ENCODE results near the gene DOCK2. TPM values are rescaled to one million over a fixed set of nuclear protein-coding genes. Genes with fewer than 3 reads are reported as not detected.

Gene DOCK2
- total RNA-seq, 4 donors from 2014 or later = 2.0 to 17.4 (median 7.5) TPM

GRCh38 chr5:169695919-169696490, 58.9 kb downstream of the DOCK2 start:
- Histone ChIP-seq H3K4me1 (no peaks in the 10 kb centered on the region), H3K36me3 (no peaks in the 10 kb centered on the region), H3K9me3 (no peaks in the 10 kb centered on the region), H3K27me3 (no peaks in the 10 kb centered on the region), H3K4me3 (no peak overlapping the region), H3K27ac (no peak overlapping the region)
- no peak for TF ChIP-seq POLR2A (IDR thresholded peaks at IDR 0.05)
- DNase-seq = no peak
- intact Hi-C loops (cut with DNase I; ENCODE audit: low total_unique reads) = no loop called here

GRCh38 chr5:169696621-169697510, 59.8 kb downstream of the DOCK2 start:
- H3K36me3 ChIP-seq = no peaks in the 10 kb centered on the region

GRCh38 chr5:169697511-169697890, 60.4 kb downstream of the DOCK2 start:
- no peak for DNase-seq
- no peak overlapping the region for H3K4me3 ChIP-seq
- TF ChIP-seq POLR2A (IDR thresholded peaks at IDR 0.05) = no peak
- no peak for TF ChIP-seq CTCF (IDR thresholded peaks at IDR 0.05)
- H3K9me3 ChIP-seq = no peaks in the 10 kb centered on the region
- H3K36me3 ChIP-seq = no peaks in the 10 kb centered on the region
- no peak overlapping the region for H3K27ac ChIP-seq
- no peaks in the 10 kb centered on the region for H3K27me3 ChIP-seq
- intact Hi-C loops (cut with DNase I; ENCODE audit: low total_unique reads) = no loop called here
- no peaks in the 10 kb centered on the region for H3K4me1 ChIP-seq

More at GRCh38 chr5:169696621-169697510, 59.8 kb downstream of the DOCK2 start:
- no peak for DNase-seq
- Histone ChIP-seq H3K9me3 (no peaks in the 10 kb centered on the region), H3K27ac (no peak overlapping the region), H3K4me1 (no peaks in the 10 kb centered on the region), H3K27me3 (no peaks in the 10 kb centered on the region), H3K4me3 (no peak overlapping the region)
- intact Hi-C loops (cut with DNase I; ENCODE audit: low total_unique reads) = no loop called here
- TF ChIP-seq CTCF (IDR thresholded peaks at IDR 0.05) (no peak), POLR2A (IDR thresholded peaks at IDR 0.05) (no peak)

- no peaks in the 10 kb centered on the region for H3K4me1 ChIP-seq
- TF ChIP-seq POLR2A (IDR thresholded peaks at IDR 0.05) (no peak), CTCF (IDR thresholded peaks at IDR 0.05) (no peak)
- intact Hi-C loops (cut with DNase I; ENCODE audit: low total_unique reads) = no loop called here
- H3K27ac ChIP-seq = no peak overlapping the region
- no peaks in the 10 kb centered on the region for H3K9me3 ChIP-seq
- DNase-seq = no peak
- no peaks in the 10 kb centered on the region for H3K36me3 ChIP-seq
- H3K4me3 ChIP-seq = no peak overlapping the region
- no peaks in the 10 kb centered on the region for H3K27me3 ChIP-seq
These were observed 60.9 kb downstream of the DOCK2 start for GRCh38 chr5:169697976-169698375.

- intact Hi-C loops (cut with DNase I; ENCODE audit: low total_unique reads) = no loop called here
- H3K4me1 ChIP-seq = no peaks in the 10 kb centered on the region
- H3K36me3 ChIP-seq = no peaks in the 10 kb centered on the region
- no peak overlapping the region for H3K4me3 ChIP-seq
- TF ChIP-seq CTCF (IDR thresholded peaks at IDR 0.05) (no peak), POLR2A (IDR thresholded peaks at IDR 0.05) (no peak)
- no peak overlapping the region for H3K27ac ChIP-seq
- no peak for DNase-seq
- H3K9me3 ChIP-seq = no peaks in the 10 kb centered on the region
- no peaks in the 10 kb centered on the region for H3K27me3 ChIP-seq
These were observed 63.5 kb downstream of the DOCK2 start for GRCh38 chr5:169700611-169701010.

Data from uterus (tissue), 4 donors.